ENCODE results near the gene TMEM163. TPM values are rescaled to one million over a fixed set of nuclear protein-coding genes. Genes with fewer than 3 reads are reported as not detected.

Gene TMEM163
- total RNA-seq, 4 donors from 2014 or later: 0.34 to 1.2 TPM; not detected in 2

DNA sequence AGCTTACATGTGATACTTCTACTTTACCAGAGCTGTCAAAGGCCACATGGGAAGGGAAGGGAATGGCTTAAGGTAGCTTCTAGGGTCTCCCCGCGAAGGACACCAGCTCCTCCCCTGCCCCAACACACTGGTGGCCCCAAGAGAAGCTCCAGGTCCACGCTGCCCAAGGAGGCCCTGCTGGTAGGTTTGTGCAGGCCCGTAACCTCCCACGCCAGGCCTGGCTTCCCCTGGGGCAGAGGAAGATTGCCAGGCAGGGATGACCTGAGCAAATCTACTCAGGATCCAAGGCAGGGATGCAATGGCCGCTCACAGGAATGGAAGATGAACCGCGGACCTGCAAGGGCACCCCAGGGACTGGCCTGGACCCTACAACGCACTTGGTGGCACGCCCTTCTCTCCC is 259.9 kb downstream of the TMEM163 start:
- TF ChIP-seq POLR2A (IDR thresholded peaks at IDR 0.05): no peak
- TF ChIP-seq, protein P1, sequence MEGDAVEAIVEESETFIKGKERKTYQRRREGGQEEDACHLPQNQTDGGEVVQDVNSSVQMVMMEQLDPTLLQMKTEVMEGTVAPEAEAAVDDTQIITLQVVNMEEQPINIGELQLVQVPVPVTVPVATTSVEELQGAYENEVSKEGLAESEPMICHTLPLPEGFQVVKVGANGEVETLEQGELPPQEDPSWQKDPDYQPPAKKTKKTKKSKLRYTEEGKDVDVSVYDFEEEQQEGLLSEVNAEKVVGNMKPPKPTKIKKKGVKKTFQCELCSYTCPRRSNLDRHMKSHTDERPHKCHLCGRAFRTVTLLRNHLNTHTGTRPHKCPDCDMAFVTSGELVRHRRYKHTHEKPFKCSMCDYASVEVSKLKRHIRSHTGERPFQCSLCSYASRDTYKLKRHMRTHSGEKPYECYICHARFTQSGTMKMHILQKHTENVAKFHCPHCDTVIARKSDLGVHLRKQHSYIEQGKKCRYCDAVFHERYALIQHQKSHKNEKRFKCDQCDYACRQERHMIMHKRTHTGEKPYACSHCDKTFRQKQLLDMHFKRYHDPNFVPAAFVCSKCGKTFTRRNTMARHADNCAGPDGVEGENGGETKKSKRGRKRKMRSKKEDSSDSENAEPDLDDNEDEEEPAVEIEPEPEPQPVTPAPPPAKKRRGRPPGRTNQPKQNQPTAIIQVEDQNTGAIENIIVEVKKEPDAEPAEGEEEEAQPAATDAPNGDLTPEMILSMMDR (IDR thresholded peaks at IDR 0.05): no peak
- H3K27ac ChIP-seq: no peak overlapping the region
- H3K4me1 ChIP-seq: no peaks in the 10 kb centered on the region
- H3K4me3 ChIP-seq: no peak overlapping the region
- no peaks in the 10 kb centered on the region for H3K27me3 ChIP-seq
- H3K36me3 ChIP-seq: no peaks in the 10 kb centered on the region
- DNase-seq: no peak
- intact Hi-C loops (cut with DNase I; ENCODE audit: low total_unique reads): no loop called here
- H3K9me3 ChIP-seq: no peaks in the 10 kb centered on the region

DNA sequence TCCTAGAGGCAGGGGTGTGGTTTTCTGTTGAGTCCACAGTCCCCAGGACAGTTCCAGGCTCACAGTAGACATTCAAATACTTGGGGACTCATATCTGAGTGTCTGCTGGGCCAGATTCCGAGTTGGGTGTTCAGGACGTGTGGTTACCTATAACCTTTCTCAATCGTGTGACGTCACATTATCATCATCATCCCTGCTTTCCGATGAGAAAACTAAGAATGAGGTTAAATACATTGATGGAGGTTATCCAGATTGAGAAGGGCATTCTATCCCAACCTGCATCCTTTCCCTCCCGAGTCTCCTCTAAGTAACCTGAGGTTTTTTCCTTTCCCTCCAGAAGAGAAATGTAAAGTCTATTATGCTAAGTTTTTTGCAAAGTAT is 260.3 kb downstream of the TMEM163 start:
- no peak for DNase-seq
- Histone ChIP-seq H3K4me1 (no peaks in the 10 kb centered on the region), H3K4me3 (no peak overlapping the region), H3K27me3 (no peaks in the 10 kb centered on the region), H3K27ac (no peak overlapping the region), H3K9me3 (no peaks in the 10 kb centered on the region), H3K36me3 (no peaks in the 10 kb centered on the region)
- intact Hi-C loops (cut with DNase I; ENCODE audit: low total_unique reads): no loop called here
- TF ChIP-seq, protein P1 (IDR thresholded peaks at IDR 0.05): no peak
- no peak for TF ChIP-seq POLR2A (IDR thresholded peaks at IDR 0.05)

DNA sequence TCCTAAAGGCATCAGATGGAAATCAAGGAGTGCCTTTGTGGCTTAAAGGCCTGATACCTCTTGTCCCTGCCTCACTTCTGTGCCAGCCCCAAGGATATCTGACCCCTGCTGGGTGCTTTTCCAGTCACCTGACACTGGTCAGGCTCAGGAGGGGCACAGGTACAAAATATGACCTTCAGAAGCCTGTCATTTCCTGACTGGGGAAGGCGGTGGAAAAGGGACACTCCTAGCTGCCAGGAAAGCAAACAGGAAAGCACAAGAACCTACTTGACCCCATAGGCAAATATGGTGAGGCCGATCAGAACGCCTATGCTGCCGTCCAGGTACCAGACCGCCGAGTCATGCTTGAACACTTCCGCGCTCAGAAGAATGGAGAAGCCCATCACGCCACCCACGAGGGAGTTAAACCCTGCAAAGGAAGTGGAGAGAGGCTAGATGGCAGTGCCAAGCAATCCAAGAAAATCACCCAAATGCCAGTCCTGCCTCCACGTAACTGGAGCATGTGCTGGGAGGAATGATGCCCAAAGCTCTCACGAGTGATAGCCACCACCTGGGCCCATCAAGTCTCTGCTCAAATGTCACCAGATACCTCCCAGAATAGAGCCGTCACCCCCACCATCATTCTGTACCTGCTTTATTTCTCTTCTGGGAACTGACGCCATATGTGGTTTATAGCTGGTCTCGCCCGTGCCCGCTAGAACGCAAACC is 260.9 kb downstream of the TMEM163 start:
- DNase-seq: no peak
- Histone ChIP-seq H3K9me3 (no peaks in the 10 kb centered on the region), H3K4me1 (no peaks in the 10 kb centered on the region), H3K27me3 (no peaks in the 10 kb centered on the region), H3K27ac (no peak overlapping the region), H3K36me3 (no peaks in the 10 kb centered on the region), H3K4me3 (no peak overlapping the region)
- TF ChIP-seq, protein P1 (IDR thresholded peaks at IDR 0.05): no peak
- no peak for TF ChIP-seq POLR2A (IDR thresholded peaks at IDR 0.05)
- intact Hi-C loops (cut with DNase I; ENCODE audit: low total_unique reads): no loop called here

DNA sequence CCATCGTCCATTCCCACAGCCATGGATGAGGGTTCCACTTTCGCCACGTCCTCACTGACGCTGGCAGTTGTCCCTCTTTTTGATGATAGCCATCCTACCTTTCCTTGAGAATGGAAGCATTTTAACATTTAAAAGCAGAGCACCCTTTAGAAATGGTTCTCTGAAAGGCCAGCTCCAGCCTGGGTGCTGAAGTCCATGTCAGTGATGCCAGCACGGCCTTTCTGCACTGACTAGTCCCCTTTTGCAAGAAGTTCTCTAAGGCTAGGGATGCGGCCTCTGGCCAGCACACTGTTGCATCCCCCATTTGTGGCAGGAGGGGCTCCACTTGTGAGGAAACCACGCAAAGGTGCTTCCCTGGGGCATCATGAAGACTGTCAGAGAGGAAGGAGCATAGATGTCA is 261.4 kb downstream of the TMEM163 start:
- no peak overlapping the region for H3K27ac ChIP-seq
- H3K4me1 ChIP-seq: no peaks in the 10 kb centered on the region
- H3K36me3 ChIP-seq: no peaks in the 10 kb centered on the region
- intact Hi-C loops (cut with DNase I; ENCODE audit: low total_unique reads): no loop called here
- H3K9me3 ChIP-seq: no peaks in the 10 kb centered on the region
- no peak overlapping the region for H3K4me3 ChIP-seq
- no peaks in the 10 kb centered on the region for H3K27me3 ChIP-seq
- TF ChIP-seq, protein P1 (IDR thresholded peaks at IDR 0.05): no peak
- no peak for TF ChIP-seq POLR2A (IDR thresholded peaks at IDR 0.05)
- no peak for DNase-seq

DNA sequence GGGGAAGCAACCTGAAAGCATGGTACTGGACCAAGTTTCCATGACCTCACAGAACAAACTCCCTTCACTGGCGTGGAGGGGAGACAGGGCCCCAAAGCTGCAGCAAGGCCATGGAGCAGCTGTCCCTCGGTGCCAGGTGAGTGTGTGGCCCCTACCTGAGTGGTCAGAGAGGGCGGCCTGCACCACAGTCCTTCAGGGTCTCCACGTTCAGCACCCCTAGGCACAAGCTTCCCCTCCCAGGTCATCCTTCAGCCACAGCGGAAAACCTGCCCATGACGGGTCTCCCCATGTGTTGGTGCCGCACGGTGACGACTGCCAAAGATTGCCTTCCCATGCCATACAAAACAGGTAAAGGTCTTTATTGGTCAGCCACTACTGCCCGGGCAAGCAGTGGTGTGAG is 263.4 kb downstream of the TMEM163 start:
- TF ChIP-seq, protein P1 (IDR thresholded peaks at IDR 0.05): no peak
- no peak for TF ChIP-seq POLR2A (IDR thresholded peaks at IDR 0.05)
- no peak overlapping the region for H3K27ac ChIP-seq
- H3K27me3 ChIP-seq: no peaks in the 10 kb centered on the region
- intact Hi-C loops (cut with DNase I; ENCODE audit: low total_unique reads): no loop called here
- H3K36me3 ChIP-seq: no peaks in the 10 kb centered on the region
- H3K4me3 ChIP-seq: no peak overlapping the region
- H3K9me3 ChIP-seq: no peaks in the 10 kb centered on the region
- H3K4me1 ChIP-seq: no peaks in the 10 kb centered on the region
- no peak for DNase-seq

All from uterus (tissue), 4 donors.